ENCODE measurements around the gene AKAP8. TPM values are rescaled to one million over a fixed set of nuclear protein-coding genes. Genes with fewer than 3 reads are reported as not detected.

The AKAP8 gene
- total and polyA plus RNA-seq, 2 experiments from 2014 or later, result 22.4 to 36.5 TPM

- H3K4me3 ChIP-seq, result no peak overlapping the region
- no peak overlapping the region for H3K27ac ChIP-seq (ENCODE audit: low read depth)
- no peak overlapping the region for H3K4me3 Mint-ChIP-seq
- ATAC-seq (no peak), DNase-seq (ENCODE audit: low spot score) (no peak)
- no peaks in the 10 kb centered on the region for H3K9me2 ChIP-seq (ENCODE audit: insufficient read depth)
- no peaks in the 10 kb centered on the region for H3K4me1 Mint-ChIP-seq
- peaks cover 10% of the 10 kb centered on the region for H3K9me3 Mint-ChIP-seq
- peaks cover 41% of the 10 kb centered on the region for H3K36me3 ChIP-seq (ENCODE audit: insufficient read depth)
- no peak overlapping the region for H2AFZ ChIP-seq
- H3K27me3 Mint-ChIP-seq (ENCODE audit: insufficient read depth, low read depth, poor library complexity), result peaks cover 8% of the 10 kb centered on the region
- no peaks in the 10 kb centered on the region for H3F3A ChIP-seq (replicated peaks; ENCODE audit: low read depth)
- H3K36me3 Mint-ChIP-seq (ENCODE audit: low read depth), result peaks cover 92% of the 10 kb centered on the region
- no peak overlapping the region; the same call in 1 of the 2 replicates for H3K27ac Mint-ChIP-seq
- no peaks in the 10 kb centered on the region for H3K27me3 ChIP-seq (ENCODE audit: insufficient read depth)
- H3K79me2 ChIP-seq (replicated peaks; ENCODE audit: insufficient read depth), result peaks cover 19% of the 10 kb centered on the region
- peaks cover 9% of the 10 kb centered on the region for H4K20me1 ChIP-seq (replicated peaks; ENCODE audit: insufficient read depth)
- H3K4me2 ChIP-seq, result no peak overlapping the region
- TF ChIP-seq POLR2AphosphoS5 (IDR thresholded peaks at IDR 0.05; ENCODE audit: low read depth) (no peak), CREB1 (CRISPR knock-in tag; IDR thresholded peaks at IDR 0.05; ENCODE audit: low read depth) (no peak), ZNF462 (CRISPR knock-in tag; IDR thresholded peaks at IDR 0.05) (no peak), JUNB (IDR thresholded peaks at IDR 0.05; ENCODE audit: unreplicated experiment) (no peak), NANOG (IDR thresholded peaks at IDR 0.05; ENCODE audit: borderline replicate concordance) (no peak), ZNF331 (CRISPR knock-in tag; IDR thresholded peaks at IDR 0.05; ENCODE audit: low read depth) (no peak), STAT1 (IDR thresholded peaks at IDR 0.05; ENCODE audit: unreplicated experiment) (no peak), EZH2 (IDR thresholded peaks at IDR 0.05; ENCODE audit: low read depth, unreplicated experiment) (no peak), EZH2phosphoT487 (IDR thresholded peaks at IDR 0.05; ENCODE audit: unreplicated experiment) (no peak), ZNF114 (CRISPR knock-in tag; IDR thresholded peaks at IDR 0.05) (no peak)
- TF ChIP-seq, protein P1, sequence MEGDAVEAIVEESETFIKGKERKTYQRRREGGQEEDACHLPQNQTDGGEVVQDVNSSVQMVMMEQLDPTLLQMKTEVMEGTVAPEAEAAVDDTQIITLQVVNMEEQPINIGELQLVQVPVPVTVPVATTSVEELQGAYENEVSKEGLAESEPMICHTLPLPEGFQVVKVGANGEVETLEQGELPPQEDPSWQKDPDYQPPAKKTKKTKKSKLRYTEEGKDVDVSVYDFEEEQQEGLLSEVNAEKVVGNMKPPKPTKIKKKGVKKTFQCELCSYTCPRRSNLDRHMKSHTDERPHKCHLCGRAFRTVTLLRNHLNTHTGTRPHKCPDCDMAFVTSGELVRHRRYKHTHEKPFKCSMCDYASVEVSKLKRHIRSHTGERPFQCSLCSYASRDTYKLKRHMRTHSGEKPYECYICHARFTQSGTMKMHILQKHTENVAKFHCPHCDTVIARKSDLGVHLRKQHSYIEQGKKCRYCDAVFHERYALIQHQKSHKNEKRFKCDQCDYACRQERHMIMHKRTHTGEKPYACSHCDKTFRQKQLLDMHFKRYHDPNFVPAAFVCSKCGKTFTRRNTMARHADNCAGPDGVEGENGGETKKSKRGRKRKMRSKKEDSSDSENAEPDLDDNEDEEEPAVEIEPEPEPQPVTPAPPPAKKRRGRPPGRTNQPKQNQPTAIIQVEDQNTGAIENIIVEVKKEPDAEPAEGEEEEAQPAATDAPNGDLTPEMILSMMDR (conservative IDR thresholded peaks at IDR 0.05; ENCODE audit: low read depth in 2 of 2), result no peak
- TF ChIP-seq, protein P2, sequence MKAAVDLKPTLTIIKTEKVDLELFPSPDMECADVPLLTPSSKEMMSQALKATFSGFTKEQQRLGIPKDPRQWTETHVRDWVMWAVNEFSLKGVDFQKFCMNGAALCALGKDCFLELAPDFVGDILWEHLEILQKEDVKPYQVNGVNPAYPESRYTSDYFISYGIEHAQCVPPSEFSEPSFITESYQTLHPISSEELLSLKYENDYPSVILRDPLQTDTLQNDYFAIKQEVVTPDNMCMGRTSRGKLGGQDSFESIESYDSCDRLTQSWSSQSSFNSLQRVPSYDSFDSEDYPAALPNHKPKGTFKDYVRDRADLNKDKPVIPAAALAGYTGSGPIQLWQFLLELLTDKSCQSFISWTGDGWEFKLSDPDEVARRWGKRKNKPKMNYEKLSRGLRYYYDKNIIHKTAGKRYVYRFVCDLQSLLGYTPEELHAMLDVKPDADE (IDR thresholded peaks at IDR 0.05), result no peak
- TF ChIP-seq, protein P3, sequence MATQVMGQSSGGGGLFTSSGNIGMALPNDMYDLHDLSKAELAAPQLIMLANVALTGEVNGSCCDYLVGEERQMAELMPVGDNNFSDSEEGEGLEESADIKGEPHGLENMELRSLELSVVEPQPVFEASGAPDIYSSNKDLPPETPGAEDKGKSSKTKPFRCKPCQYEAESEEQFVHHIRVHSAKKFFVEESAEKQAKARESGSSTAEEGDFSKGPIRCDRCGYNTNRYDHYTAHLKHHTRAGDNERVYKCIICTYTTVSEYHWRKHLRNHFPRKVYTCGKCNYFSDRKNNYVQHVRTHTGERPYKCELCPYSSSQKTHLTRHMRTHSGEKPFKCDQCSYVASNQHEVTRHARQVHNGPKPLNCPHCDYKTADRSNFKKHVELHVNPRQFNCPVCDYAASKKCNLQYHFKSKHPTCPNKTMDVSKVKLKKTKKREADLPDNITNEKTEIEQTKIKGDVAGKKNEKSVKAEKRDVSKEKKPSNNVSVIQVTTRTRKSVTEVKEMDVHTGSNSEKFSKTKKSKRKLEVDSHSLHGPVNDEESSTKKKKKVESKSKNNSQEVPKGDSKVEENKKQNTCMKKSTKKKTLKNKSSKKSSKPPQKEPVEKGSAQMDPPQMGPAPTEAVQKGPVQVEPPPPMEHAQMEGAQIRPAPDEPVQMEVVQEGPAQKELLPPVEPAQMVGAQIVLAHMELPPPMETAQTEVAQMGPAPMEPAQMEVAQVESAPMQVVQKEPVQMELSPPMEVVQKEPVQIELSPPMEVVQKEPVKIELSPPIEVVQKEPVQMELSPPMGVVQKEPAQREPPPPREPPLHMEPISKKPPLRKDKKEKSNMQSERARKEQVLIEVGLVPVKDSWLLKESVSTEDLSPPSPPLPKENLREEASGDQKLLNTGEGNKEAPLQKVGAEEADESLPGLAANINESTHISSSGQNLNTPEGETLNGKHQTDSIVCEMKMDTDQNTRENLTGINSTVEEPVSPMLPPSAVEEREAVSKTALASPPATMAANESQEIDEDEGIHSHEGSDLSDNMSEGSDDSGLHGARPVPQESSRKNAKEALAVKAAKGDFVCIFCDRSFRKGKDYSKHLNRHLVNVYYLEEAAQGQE (IDR thresholded peaks at IDR 0.05; ENCODE audit: unreplicated experiment), result no peak
- no peaks in the 10 kb centered on the region for H3K4me1 ChIP-seq (ENCODE audit: insufficient read depth)
These were observed 11.4 kb downstream of the AKAP8 start for GRCh38 chr19:15368051-15368632.

Data from GM23338 (cell line).